COR-L47 (cell line): ENCODE results near the gene ALG9.

Experiments
- DNase-seq: peaks from one replicate; lab custom pipeline; 2025; lab: John Stamatoyannopoulos, UW

The ALG9 gene

GRCh38 chr11:111835665-111836064 is 35.7 kb downstream of the ALG9 start:
- no peak for DNase-seq

GRCh38 chr11:111834432-111835163 is 36.8 kb downstream of the ALG9 start:
- no peak for DNase-seq

- no peak for DNase-seq
Measured at GRCh38 chr11:111833524-111833923, 37.9 kb downstream of the ALG9 start.

- DNase-seq = no peak
Measured at GRCh38 chr11:111829185-111829968, 42.0 kb downstream of the ALG9 start.

DNA sequence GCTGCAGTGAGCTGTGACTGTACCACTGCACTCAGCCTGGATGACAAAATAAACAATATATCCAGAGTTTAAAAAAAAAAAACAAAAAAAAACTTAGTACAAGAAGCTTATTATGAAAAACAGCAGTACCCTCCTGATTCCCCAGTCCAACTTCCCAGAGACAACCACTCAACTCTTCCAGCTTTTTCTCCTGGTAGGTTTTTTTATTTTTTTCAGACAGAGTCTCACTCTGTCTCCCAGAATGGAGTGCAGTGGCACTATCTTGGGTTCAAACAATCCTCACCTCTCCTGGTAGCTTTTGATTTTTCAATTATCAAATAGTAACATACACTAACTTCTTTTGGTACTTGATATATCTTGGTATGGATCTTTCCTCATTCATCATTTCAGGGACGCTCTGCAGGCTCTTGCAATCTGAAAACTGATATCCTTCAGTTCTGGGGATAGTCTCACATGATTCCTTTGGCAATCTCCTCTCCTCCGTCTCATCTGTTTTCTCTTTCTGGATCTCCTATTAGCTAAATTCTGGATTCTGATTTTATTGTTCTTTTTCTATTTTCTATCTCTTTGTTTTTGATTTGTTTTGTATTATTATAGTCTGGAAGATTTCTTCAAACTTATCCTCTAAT is 44.9 kb downstream of the ALG9 start:
- DNase-seq = no peak

DNA sequence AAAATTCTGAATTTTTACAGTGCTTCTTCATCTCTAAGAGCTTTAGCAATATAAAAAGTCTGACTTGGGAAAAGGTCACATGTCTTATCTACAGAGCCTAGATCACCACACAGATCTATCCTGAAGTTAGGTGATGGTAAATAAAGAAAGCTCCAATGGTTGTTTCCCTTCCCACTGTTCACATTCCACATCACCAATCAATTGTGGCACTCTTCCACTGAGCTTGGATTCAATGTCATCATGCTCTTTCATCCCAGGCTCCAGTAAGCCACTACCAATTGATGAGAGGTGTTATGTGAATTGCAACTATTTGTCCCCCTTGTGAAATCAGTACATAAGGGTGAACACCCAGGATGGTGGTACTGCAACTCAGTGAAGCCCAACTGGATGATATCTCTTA is 47.8 kb downstream of the ALG9 start:
- no peak for DNase-seq

DNA sequence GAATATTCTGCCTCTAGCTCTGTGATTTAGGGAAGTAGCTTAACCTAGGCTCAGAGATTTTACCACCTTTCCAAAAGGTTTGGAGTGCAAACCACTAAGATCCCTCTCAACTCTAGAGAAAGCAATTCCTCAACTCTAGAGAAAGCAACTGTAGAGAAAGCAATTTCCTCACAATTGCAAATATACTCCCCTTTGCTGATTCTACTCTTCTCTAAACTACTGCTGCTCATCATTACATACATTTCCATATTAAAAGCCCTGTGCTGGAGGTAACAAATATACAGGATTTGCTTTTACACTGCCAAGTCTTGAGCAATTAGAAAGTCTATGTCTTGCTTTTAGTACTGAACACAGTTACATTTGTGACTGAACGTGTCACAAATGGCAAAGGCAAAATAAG is 48.2 kb downstream of the ALG9 start:
- DNase-seq = no peak

- DNase-seq = no peak
Measured at GRCh38 chr11:111819829-111820237, 51.5 kb downstream of the ALG9 start.

GRCh38 chr11:111819161-111819828 is 52.1 kb downstream of the ALG9 start:
- no peak for DNase-seq

DNA sequence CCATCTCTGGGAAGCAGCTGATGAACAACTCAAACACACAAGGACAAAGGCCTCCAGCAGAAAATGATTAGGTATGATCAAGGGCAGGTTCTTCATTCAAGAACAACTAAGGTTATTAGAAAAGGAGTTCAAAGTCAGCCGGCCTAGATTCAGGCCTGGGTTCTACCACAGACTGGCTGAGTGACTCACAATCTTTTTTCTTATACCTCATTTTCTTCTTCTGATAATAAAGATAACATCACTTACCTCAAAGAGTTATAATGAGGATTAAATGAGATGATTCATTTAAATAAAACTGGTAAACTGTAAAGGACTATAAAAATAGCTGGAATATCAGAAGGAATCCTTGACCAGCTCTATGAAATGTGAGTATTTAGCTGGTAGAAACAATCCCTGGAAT is 55.9 kb downstream of the ALG9 start:
- DNase-seq = no peak

DNA sequence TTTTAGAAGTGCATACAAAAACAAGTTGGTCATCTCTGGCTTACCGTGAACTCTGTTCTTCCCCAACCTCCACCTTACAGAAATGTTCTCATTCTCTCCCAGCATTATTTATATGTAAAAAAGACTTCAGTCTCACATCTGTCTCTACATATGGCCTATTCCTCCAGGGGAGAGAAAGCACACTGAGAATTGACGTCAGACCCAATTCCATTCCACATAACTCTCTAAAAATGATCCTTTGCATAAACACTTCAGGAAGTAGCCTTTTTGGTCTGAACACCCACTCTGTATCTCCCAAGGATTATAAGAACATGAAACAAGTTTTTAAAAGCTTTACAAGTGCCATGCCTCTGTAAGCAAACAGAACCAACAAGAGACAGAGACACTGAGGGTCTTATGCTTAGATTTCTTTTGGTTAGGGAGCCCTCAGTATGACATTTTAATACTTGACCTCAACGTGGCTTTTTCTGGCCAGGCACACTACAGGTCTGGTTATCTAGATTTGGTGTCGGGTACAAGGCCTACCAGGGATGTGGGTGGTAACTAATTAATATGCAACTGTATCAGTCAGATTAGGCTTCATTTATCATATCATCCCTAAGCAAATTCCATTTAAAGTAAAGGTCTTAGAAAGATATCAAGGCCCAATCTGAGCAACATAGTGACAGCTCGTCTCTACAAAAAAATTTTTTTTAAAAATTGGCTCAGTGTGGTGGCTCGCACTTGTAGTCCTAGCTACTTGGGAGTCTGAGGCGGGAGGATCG is 56.6 kb downstream of the ALG9 start:
- no peak for DNase-seq

DNA sequence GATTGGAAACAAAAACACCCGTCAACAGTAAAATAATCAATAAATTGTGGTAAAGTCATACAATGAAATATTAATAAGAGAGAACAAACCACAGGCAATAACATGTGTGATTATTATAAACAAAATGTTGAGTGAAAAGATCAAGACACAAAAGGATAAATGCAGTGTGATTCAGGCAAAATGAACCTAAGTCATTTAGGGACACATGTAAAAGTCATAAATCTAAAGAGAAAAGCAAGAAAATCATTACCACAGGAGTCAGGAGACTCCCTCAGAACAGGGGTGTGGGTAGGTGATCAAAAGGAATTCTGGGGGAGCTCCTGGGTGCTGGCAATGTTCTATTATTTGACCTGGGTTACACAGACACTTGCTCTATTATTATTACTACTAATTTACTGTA is 57.3 kb downstream of the ALG9 start:
- no peak for DNase-seq

DNA sequence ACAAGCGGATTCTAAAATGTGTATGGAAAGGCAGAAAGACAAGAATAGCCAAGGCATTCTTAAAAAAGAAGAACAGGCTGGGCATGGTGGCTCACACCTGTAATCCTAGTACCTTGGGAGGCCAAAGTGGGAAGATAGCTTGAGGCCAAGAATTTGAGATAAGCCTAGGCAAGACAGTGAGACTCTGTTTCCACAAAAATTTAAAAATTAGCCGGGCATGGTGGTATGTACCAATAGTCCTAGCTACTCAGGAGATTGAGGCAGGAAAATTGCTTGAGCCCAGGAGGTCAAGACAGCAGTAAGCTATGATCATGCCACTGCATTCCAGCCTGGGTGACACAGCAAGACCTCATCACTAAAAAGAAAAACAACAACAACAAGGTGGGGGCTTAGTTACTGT is 59.2 kb downstream of the ALG9 start:
- no peak for DNase-seq

GRCh38 chr11:111811445-111811844 is 59.9 kb downstream of the ALG9 start:
- no peak for DNase-seq

GRCh38 chr11:111808834-111809233 is 62.5 kb downstream of the ALG9 start:
- DNase-seq = no peak

DNA sequence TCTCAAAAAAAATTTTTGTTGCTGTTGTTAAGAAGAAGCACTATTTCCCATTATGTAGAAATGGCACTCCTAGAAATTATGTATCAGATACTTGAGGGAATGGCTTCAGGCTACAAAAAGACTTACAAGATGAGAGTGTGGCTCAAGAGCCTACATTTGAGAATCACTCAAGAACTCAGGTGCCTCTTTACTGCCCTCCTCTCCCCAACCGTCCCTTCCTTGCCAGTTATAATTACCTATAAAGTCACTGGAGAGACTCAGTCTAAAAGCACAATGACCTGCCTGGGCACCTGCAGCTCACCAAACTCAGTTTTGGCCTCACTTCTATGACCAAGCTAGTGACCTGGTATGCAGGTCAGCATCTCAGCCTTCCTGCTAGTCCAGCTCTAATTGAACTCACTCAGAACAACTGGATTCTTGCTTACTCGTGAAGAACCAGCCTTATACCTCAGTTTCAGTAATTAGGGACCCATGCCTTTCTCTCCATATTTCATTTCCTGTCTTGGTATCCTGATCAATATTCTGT is 63.3 kb downstream of the ALG9 start:
- no peak for DNase-seq

DNA sequence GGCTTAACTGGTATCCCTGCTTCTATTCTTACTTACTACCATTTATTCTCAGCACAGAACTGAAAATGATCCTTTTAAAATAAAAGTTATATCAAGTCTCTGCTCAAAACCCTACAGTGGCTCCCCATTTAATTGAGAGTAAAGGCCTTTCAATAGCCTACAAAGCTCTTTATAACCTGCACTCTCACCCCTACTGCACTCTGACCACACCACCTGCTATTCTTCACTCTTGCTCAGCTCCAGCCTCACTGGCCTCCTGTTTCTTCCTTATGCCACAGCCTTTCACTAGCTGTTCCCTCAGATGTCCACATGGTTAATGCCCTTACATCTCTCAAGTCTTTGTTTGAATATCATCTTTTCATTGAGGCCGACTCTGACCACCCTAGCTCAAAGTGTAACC is 64.3 kb downstream of the ALG9 start:
- no peak for DNase-seq

DNA sequence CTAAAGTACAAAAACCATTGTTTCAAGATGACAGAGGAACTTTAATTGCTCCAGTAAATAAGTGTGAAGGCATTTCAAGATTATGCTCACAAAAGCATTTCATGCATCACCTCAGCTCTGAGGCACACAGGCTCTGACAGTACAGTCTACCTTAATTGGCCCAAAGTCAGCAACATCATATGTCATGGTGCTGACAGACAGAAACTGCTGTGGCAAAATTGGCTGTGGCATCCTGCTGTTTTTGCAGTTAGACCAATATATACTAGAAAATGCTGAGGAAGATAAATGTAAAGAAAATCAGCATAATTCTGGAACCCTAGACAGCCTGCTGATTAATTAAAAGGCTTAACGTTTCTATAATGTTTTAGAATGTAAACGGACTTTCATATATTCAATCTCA is 70.2 kb downstream of the ALG9 start:
- no peak for DNase-seq

DNA sequence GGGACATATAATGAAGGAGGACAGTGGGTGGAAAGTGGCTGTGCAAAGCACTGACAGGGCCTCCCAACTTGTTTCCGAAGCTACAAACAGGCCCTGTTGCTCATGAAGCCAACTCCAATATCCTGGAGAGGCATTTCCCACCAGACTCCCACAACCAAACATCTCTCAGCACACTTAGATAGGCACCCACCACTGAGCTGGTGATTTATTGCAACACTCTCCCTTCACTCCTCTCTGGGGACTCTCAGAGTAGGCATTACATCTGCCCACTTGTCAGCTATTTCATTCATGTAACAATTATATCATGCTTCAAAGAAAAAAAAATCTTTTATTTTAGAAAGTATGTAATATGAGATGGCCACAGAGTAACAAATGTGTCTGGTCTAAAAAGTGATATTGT is 73.1 kb downstream of the ALG9 start:
- DNase-seq = no peak

DNA sequence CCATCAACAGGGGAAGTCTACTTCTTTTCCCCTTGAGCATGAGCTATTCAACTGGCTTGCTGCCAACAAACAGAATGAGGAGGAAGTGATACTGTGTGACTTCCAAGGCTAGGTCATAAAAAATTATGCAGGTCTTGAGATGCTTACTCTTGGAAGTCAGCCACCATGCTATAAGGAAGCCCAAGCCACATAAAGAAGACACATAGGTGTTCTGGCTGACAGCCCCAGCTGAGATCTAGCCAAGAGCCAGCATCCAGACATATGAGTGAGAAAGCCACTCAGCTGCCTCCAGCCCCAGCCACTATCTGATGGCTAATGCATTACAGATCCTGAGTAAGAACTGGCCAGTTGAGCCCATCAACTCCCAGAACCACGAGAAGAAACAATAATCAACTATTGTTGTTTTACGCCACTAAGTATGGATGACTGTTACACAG is 74.2 kb downstream of the ALG9 start:
- no peak for DNase-seq

DNA sequence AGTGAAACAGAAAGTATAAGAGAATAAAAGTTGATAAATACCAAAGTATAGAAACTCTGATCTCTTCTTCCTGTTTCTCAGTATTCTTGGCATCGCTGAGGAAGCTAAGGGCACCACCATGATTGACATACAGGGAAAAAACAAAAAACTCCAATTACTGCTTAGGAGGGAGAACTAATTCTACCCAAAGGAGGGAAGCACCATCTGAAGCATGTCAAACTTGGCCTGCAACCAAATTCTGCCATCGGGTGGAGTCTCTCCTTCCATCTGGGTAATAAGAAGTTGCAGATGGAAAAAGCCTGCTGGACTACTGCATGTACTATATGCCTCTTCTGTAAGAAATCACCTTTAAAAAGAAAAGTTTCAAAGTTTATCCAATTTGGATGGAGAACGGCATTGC is 74.7 kb downstream of the ALG9 start:
- no peak for DNase-seq
